Spleen (tissue), 11 donors: ENCODE measurements around the gene EFHD2. TPM values are rescaled to one million over a fixed set of nuclear protein-coding genes. Genes with fewer than 3 reads are reported as not detected.
"Not testable (repeated sequence)": the region's sequence is repeated elsewhere in the genome, so short reads cannot be mapped to it uniquely, and the experiment has no call there.

Experiments
- DNase-seq: peaks from one replicate; pipeline ENCODE4 v3.0.0-alpha.2; 2020
- H3K27ac ChIP-seq, 8 donors: fragments of 200-600 bp; sonication (generic) in 7 of 8; 1 replicate in 4 of 8; 2 replicates in 4 of 8; pipeline versions ENCODE4 v1.5.0 to v1.8.0; 2016 to 2021; ENCODE audit warnings: inconsistent platforms in 4 of 8, mild to moderate bottlenecking in 4 of 8, moderate library complexity in 1 of 8
- H3K27me3 ChIP-seq, 7 donors: fragments of 200-600 bp; sonication (generic) in 6 of 7; replicated peaks in 1 of 7; 1 replicate in 4 of 7; 2 replicates in 3 of 7; pipeline versions ENCODE4 v1.5.0 to v1.8.0; 2016 to 2021; ENCODE audit warnings: inconsistent platforms in 3 of 7, mild to moderate bottlenecking in 1 of 7
- H3K36me3 ChIP-seq, 6 donors: fragments of 200-600 bp; sonication (generic) in 5 of 6; 1 replicate in 4 of 6; 2 replicates in 2 of 6; pipeline versions ENCODE4 v1.5.0 to v1.8.0; 2016 to 2021; ENCODE audit warnings: inconsistent platforms in 2 of 6
- H3K4me1 ChIP-seq, 6 donors: fragments of 200-600 bp; sonication (generic) in 5 of 6; 1 replicate in 3 of 6; 2 replicates in 3 of 6; pipeline versions ENCODE4 v1.5.0 to v1.8.0; 2016 to 2021; ENCODE audit warnings: inconsistent platforms in 3 of 6
- H3K4me3 ChIP-seq, 8 donors: fragments of 200-600 bp; sonication (generic) in 7 of 8; 1 replicate in 4 of 8; 2 replicates in 4 of 8; pipeline versions ENCODE4 v1.5.0 to v1.8.0; 2016 to 2021; ENCODE audit warnings: inconsistent platforms in 4 of 8, mild to moderate bottlenecking in 4 of 8, moderate library complexity in 2 of 8
- H3K9me3 ChIP-seq, 8 donors: fragments of 200-600 bp; sonication (generic) in 7 of 8; 1 replicate in 4 of 8; 2 replicates in 4 of 8; pipeline versions ENCODE4 v1.5.0 to v1.8.0; 2016 to 2021; ENCODE audit warnings: inconsistent platforms in 4 of 8
- POLR2A ChIP-seq, 3 donors: fragments of 450-650 bp; IDR thresholded peaks; one replicate each; pipeline ENCODE4 v1.5.1; 2017; ENCODE audit warnings: antibody characterized with exemption in 3 of 3, mild to moderate bottlenecking in 1 of 3
- POLR2AphosphoS5 ChIP-seq, 3 donors: sonication (generic); formaldehyde crosslinking; IDR thresholded peaks; one replicate each; pipeline ENCODE4 v1.5.1; 2017; ENCODE audit warnings: antibody characterized with exemption in 3 of 3
- WGBS, 5 donors: extraction: QIAGEN DNeasy Blood & Tissue Kit in 3 of 5; methylation state at CpG; one replicate each; pipeline versions ENCODE4 v1.1.5 to v1.1.7; 2013 to 2018; 5-methylcytosine and 5-hydroxymethylcytosine counted together
- intact Hi-C: fragments of 100-400 bp; cut with DNase I; formaldehyde crosslinking; loops from one replicate; pipeline ENCODE4 v1.15.0; 2023; ENCODE audit warnings: low total_unique reads
- polyA plus RNA-seq, 3 donors: library from polyadenylated mRNA; stranded (reverse); fragments of 200-250 nt; gene quantifications; one replicate each; pipeline ENCODE4 v1.2.1, GENCODE V29; 2013
- total RNA-seq, 7 donors: library from RNA; depleted of rRNA in 3 of 7; stranded (reverse); fragments of >200 nt in 3 of 7; fragmentation: NEBNext Ultra II Directional in 4 of 7; extraction: Animal tissue kit (Norgen Biotek cat#: 25700) in 4 of 7; gene quantifications; one replicate each; pipeline versions ENCODE4 v1.1.0 to v1.2.1, GENCODE V29; 2016 to 2021
- TF ChIP-seq, protein P1 (sequence below), 11 experiments: fragments of 200-600 bp in 7 of 11; fragments of 450-650 bp in 4 of 11; sonication (generic) in 4 of 11; IDR thresholded peaks in 8 of 11; conservative IDR thresholded peaks in 3 of 11; 1 replicate in 7 of 11; 2 replicates in 4 of 11; pipeline versions ENCODE4 v1.4.0 to v1.8.0; 2016 to 2021; ENCODE audit warnings: antibody characterized with exemption in 11 of 11, inconsistent platforms in 4 of 11, mild to moderate bottlenecking in 1 of 11
- donor health status: healthy with polysubstance abuse.
- donor health status: DM: no; HTN: no; CAD: no; lungs with moderate emphysema.
- donor health status: DM: no; HTN: no; CAD: no.
- donor health status: Bipolar disorder and iron deficiency.
- donor health status: healthy.
- donor health status: DM: no; HTN: no; CAD: no.
- donor health status: DM: yes; HTN: yes; CAD: no.

The EFHD2 gene
- total and polyA plus RNA-seq, 10 donors, result 81.8 to 226 (median 155) TPM

DNA sequence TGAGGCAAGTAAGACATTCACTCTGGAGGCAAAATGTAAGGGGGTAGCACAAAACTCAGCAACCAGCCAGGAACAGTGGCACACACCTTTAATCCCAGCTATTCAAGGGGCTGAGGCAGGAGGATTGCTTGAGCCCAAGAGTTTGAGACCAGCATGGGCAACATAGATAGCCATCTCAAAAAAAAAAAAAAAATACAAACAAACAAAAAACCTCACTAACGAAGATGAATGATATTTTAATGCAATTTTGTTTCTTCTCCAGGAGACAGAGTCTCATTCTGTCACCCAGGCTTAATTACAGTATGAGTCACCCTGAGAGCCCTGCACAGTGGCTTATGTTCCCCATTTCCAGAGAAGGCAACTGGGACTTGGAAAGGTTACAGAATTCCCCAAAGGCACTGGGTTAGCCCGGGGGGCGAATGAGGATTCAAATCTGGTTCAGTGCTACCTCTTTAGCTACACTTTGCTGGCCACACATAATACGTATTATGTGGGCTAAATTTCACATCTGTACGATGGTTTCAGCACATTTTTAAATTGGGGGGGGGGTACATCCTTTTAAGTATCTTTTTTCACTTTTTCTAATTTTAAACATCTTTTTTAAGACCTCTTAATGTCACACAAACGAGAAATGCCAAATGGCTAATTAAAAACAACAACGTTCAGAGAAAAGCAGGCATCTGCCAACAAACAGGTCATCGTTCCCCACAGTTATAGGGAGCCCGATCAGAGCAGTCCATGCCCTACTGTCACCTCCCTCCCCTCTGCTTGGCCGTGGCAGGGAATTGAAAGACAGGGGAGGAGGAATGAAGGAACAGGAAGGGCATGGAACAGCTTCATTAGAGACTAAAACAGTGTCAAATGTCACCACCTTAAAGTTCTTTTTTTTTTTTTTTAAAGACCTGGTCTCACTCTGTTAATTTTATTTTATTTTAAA, 50.4 kb downstream of the EFHD2 start:
- no peak for DNase-seq
- H3K36me3 ChIP-seq, result no peaks in the 10 kb centered on the region
- H3K9me3 ChIP-seq, result no peaks in the 10 kb centered on the region
- no peaks in the 10 kb centered on the region for H3K27me3 ChIP-seq
- intact Hi-C loops, result no loop called here
- TF ChIP-seq POLR2A (IDR thresholded peaks at IDR 0.05) (no peak), POLR2AphosphoS5 (IDR thresholded peaks at IDR 0.05) (no peak)
- TF ChIP-seq, protein P1, sequence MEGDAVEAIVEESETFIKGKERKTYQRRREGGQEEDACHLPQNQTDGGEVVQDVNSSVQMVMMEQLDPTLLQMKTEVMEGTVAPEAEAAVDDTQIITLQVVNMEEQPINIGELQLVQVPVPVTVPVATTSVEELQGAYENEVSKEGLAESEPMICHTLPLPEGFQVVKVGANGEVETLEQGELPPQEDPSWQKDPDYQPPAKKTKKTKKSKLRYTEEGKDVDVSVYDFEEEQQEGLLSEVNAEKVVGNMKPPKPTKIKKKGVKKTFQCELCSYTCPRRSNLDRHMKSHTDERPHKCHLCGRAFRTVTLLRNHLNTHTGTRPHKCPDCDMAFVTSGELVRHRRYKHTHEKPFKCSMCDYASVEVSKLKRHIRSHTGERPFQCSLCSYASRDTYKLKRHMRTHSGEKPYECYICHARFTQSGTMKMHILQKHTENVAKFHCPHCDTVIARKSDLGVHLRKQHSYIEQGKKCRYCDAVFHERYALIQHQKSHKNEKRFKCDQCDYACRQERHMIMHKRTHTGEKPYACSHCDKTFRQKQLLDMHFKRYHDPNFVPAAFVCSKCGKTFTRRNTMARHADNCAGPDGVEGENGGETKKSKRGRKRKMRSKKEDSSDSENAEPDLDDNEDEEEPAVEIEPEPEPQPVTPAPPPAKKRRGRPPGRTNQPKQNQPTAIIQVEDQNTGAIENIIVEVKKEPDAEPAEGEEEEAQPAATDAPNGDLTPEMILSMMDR (IDR thresholded peaks at IDR 0.05 in 8 of 11, conservative IDR thresholded peaks at IDR 0.05 in 3 of 11), result no peak
- no peak overlapping the region for H3K4me3 ChIP-seq
- no peak overlapping the region for H3K27ac ChIP-seq
- WGBS, 5 donors, result 59 to 80% (median 71%) methylated on average over 10 of the region's 10 CpGs
- H3K4me1 ChIP-seq, result peaks cover 0 to 10% (median 0%) of the 10 kb centered on the region in 6 donors

DNA sequence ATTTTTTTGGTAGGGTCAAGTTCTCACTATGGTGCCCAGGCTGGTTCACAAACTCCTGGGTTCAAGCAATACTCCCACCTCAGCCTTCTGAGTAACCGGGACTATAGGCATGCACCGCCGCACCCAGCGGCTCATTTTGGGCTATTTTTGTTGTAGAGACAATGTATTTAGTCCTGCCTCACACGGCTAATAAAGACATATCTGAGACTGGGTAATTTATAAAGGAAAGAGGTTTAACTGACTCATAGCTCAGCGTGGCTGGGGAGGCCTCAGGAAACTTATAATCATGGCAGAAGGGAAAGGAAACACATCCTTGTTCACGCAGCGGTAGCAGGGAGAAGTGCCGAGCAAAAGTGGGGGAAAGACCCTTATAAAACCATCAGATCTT, 51.0 kb downstream of the EFHD2 start:
- H3K9me3 ChIP-seq, result no peaks in the 10 kb centered on the region
- 76 to 84% (median 78%) methylated on average over 9 of the region's 9 CpGs for WGBS, 5 donors
- no peaks in the 10 kb centered on the region for H3K36me3 ChIP-seq
- intact Hi-C loops, result no loop called here
- DNase-seq, result no peak
- H3K27me3 ChIP-seq, result peaks cover 0 to under 1% (median 0%) of the 10 kb centered on the region in 7 donors
- H3K4me3 ChIP-seq, result no peak overlapping the region
- H3K4me1 ChIP-seq, result peaks cover 0 to 10% (median 0%) of the 10 kb centered on the region in 6 donors
- H3K27ac ChIP-seq, result no peak overlapping the region
- TF ChIP-seq POLR2AphosphoS5 (IDR thresholded peaks at IDR 0.05) (no peak), POLR2A (IDR thresholded peaks at IDR 0.05) (no peak)
- TF ChIP-seq, protein P1 (IDR thresholded peaks at IDR 0.05 in 8 of 11, conservative IDR thresholded peaks at IDR 0.05 in 3 of 11), result no peak

DNA sequence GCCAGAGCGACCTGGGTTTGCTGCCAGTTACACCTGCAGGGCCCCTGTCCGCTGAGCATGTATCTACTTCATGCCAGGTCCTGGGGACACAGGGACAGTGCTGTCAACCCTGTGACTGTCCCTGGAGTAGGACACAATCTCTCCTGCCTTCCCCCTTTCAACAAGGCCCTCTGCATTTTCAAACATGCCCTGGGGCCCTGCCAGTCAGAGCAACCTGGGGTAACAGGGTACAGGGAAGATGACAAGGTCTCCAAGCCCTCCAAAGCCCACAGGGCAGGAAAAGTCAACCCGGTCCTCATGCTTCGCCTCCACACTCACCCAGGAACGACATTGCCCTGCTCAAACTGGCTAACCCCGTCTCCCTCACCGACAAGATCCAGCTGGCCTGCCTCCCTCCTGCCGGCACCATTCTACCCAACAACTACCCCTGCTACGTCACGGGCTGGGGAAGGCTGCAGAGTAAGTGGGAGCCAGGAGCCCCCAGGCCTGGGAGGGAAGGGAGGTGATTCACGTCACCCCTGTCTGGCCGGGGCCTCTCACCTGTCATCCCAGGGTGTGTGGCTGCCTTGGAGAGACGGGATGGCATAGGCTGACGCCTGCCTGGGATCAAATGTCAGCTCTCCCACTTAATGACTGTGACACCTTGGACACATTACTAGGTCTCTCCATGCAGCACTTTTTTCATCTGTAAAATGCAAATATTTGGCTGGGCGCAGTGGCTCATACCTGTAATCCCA, 53.5 kb downstream of the EFHD2 start:
- 77 to 87% (median 81%) methylated on average over 10 to 15 of the region's 15 CpGs for WGBS, 5 donors
- intact Hi-C loops, H3K27ac ChIP-seq, H3K4me3 ChIP-seq, DNase-seq, H3K9me3 ChIP-seq, H3K36me3 ChIP-seq, H3K27me3 ChIP-seq: not testable (repeated sequence)
- H3K4me1 ChIP-seq, result peaks cover 0 to 10% (median 0%) of the 10 kb centered on the region in 6 donors

DNA sequence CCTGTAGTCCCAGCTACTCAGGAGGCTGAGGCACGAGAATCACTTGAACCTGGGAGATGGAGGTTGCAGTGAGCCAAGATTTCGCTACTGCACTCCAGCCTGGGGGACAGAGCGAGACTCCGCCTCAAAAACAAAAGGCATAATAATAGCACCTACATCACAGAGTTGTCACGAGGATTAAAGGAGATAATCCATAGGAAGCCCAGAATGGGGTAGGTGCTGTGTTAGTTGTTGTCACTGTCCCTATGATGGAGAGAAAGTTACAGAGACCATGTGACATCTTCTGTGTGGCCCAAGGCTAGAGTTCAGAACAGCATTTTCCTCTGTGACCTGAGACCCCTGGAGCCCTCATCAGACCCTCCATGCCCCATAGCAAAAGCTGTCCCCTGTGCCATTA, 54.2 kb downstream of the EFHD2 start:
- intact Hi-C loops, H3K27ac ChIP-seq, H3K9me3 ChIP-seq, H3K27me3 ChIP-seq, H3K4me3 ChIP-seq, DNase-seq, H3K36me3 ChIP-seq: not testable (repeated sequence)
- 88 to 96% (median 91%) methylated on average over 5 of the region's 5 CpGs for WGBS, 5 donors
- H3K4me1 ChIP-seq, result peaks cover 0 to 10% (median 0%) of the 10 kb centered on the region in 6 donors

DNA sequence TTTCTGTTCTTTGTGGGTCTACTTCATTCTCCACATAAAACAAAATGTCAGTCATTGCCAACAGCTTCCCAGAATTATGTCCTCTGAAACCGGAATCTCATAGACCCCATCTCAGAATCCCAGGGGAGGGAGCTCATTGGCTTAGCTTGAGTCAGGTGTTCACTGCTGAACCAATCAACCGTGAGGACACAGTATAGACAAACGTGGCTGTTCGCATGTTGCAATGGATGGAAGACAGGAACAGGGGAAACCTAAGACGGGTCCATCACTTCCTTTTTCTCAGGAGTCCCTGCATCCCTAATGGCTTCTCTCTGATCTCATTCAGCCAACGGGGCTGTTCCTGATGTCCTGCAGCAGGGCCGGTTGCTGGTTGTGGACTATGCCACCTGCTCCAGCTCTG, 56.0 kb downstream of the EFHD2 start:
- Histone ChIP-seq H3K9me3 (peaks cover 0 to 2% (median 0%) of the 10 kb centered on the region in 8 donors), H3K4me1 (peaks cover 0 to 10% (median 0%) of the 10 kb centered on the region in 6 donors), H3K27me3 (peaks cover 0 to 7% (median 0%) of the 10 kb centered on the region in 7 donors), H3K4me3 (no peak overlapping the region), H3K36me3 (no peaks in the 10 kb centered on the region), H3K27ac (no peak overlapping the region)
- DNase-seq, result no peak
- no peak for TF ChIP-seq POLR2AphosphoS5 (IDR thresholded peaks at IDR 0.05)
- no peak for TF ChIP-seq POLR2A (IDR thresholded peaks at IDR 0.05)
- TF ChIP-seq, protein P1 (IDR thresholded peaks at IDR 0.05 in 8 of 11, conservative IDR thresholded peaks at IDR 0.05 in 3 of 11), result no peak
- intact Hi-C loops, result no loop called here
- 63 to 81% (median 67%) methylated on average over 5 to 7 of the region's 7 CpGs for WGBS, 5 donors

DNA sequence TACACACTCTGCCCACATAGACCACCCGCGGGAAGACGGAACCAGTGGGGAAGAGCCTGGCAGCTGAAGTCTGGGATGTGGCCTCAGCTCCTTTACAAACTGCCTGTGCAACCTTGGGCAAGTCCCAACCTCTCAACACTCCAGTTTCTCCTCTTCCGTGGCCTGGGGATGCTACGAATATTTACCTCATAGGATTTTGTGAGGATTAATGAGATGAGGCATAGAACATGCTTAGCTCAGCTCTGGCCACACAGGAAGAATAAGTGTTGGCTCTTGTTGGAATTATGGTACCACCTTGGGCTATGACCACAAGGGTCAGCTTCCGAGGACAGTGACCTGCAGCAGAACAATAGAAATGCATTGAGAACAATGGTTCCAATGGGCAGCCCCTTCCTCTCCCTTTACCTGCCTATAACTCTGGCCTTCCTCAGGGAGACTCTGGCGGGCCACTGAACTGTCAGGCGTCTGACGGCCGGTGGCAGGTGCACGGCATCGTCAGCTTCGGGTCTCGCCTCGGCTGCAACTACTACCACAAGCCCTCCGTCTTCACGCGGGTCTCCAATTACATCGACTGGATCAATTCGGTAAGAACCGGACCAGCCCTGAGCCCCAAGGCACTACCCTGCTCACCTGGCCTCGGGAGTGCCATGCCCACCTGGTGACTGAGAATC, 57.4 kb downstream of the EFHD2 start:
- H3K27me3 ChIP-seq, H3K27ac ChIP-seq, H3K4me3 ChIP-seq, DNase-seq, H3K9me3 ChIP-seq, H3K36me3 ChIP-seq, intact Hi-C loops: not testable (repeated sequence)
- WGBS, 5 donors, result 92 to 96% (median 95%) methylated on average over 22 of the region's 22 CpGs
- peaks cover 0 to 10% (median 0%) of the 10 kb centered on the region in 6 donors for H3K4me1 ChIP-seq
